B cell (primary cell): ENCODE measurements around the gene SNAPC1. TPM values are rescaled to one million over a fixed set of nuclear protein-coding genes. Genes with fewer than 3 reads are reported as not detected.

ENCODE experiments used
- ATAC-seq: fragments of 200-7000 bp; cut with Tn5 transposase; one replicate; pipeline ENCODE4 v1.10.0; 2021; ENCODE audit warnings: low read depth, mild to moderate bottlenecking, moderate number of reproducible peaks, moderate library complexity
- CTCF ChIA-PET: fragments of 350-600 bp; sonication (Branson Sonifier 250); formaldehyde crosslinking; loops from one replicate; lab custom pipeline; 2021; ENCODE audit warnings: antibody characterized with exemption, inconsistent platforms; lab: Charles Lee
- POLR2A ChIA-PET: fragments of 350-600 bp; sonication (Branson Sonifier 250); formaldehyde crosslinking; loops from one replicate; lab custom pipeline; 2021; ENCODE audit warnings: antibody characterized with exemption; lab: Charles Lee
- DNase-seq: peaks from one replicate; pipeline ENCODE4 v3.0.0; 2013
- H2AFZ ChIP-seq: 2 replicates; pipeline ENCODE4 v1.6.1; 2012; ENCODE audit warnings: mild to moderate bottlenecking, low read depth, low read length; ENCODE audit not compliant: insufficient read depth, poor library complexity, severe bottlenecking
- H3K27ac ChIP-seq, 2 donors: 1 replicate in 1 of 2; 2 replicates in 1 of 2; pipeline ENCODE4 v1.5.1; 2012 to 2013; ENCODE audit warnings: low read length in 2 of 2, mild to moderate bottlenecking in 2 of 2, moderate library complexity in 1 of 2
- H3K27me3 ChIP-seq, 4 experiments: fragments of 200-600 bp in 1 of 4; sonication (generic) in 1 of 4; replicated peaks in 1 of 4; 1 replicate in 2 of 4; 2 replicates in 2 of 4; pipeline versions ENCODE4 v1.6.1 to v1.7.0; 2013 to 2016; ENCODE audit warnings: low read length in 3 of 4, mild to moderate bottlenecking in 2 of 4, mixed read lengths in 1 of 4, moderate library complexity in 1 of 4; ENCODE audit not compliant: insufficient read depth in 4 of 4, control insufficient read depth in 3 of 4; ENCODE audit errors: control extremely low read depth in 1 of 4
- H3K36me3 ChIP-seq, 2 experiments: replicated peaks in 1 of 2; 1 replicate in 1 of 2; 2 replicates in 1 of 2; pipeline versions ENCODE4 v1.6.1 to v1.7.1; 2013; ENCODE audit warnings: low read length in 1 of 2; ENCODE audit not compliant: insufficient read depth in 2 of 2, control insufficient read depth in 1 of 2; ENCODE audit errors: control extremely low read depth in 1 of 2, extremely low read depth in 1 of 2
- H3K4me1 ChIP-seq, 2 donors: fragments of 200-600 bp in 1 of 2; sonication (generic) in 1 of 2; 1 replicate in 1 of 2; 2 replicates in 1 of 2; pipeline versions ENCODE4 v1.5.1 to v1.6.1; 2013 to 2017; ENCODE audit warnings: low read length in 2 of 2; ENCODE audit not compliant: control insufficient read depth in 2 of 2, insufficient read depth in 2 of 2
- H3K4me2 ChIP-seq: replicated peaks from 2 replicates; pipeline ENCODE3; 2012; ENCODE audit warnings: mild to moderate bottlenecking, low read depth, low read length; ENCODE audit not compliant: poor library complexity, severe bottlenecking
- H3K4me3 ChIP-seq, 5 experiments: fragments of 200-600 bp in 1 of 5; sonication (generic) in 1 of 5; 1 replicate in 3 of 5; 2 replicates in 2 of 5; pipeline versions ENCODE4 v1.5.1 to v1.7.0; 2011 to 2016; ENCODE audit warnings: low read length in 4 of 5, mild to moderate bottlenecking in 4 of 5, low read depth in 2 of 5, control low read depth in 1 of 5, moderate library complexity in 1 of 5; ENCODE audit not compliant: insufficient read depth in 1 of 5; ENCODE audit errors: control extremely low read depth in 1 of 5, extremely low read depth in 1 of 5
- H3K79me2 ChIP-seq: fragments of 200-600 bp; sonication (generic); one replicate; pipeline ENCODE4 v1.6.0; 2016; ENCODE audit warnings: low read length; ENCODE audit not compliant: control insufficient read depth, insufficient read depth
- H3K9ac ChIP-seq: fragments of 200-600 bp; sonication (generic); 2 replicates; pipeline ENCODE4 v1.6.1; 2017; ENCODE audit warnings: mild to moderate bottlenecking, low read length, moderate library complexity
- H3K9me3 ChIP-seq, 3 donors: one replicate each; pipeline versions ENCODE4 v1.6.1 to v1.7.1; 2013; ENCODE audit warnings: low read length in 2 of 3; ENCODE audit not compliant: control insufficient read depth in 2 of 3, insufficient read depth in 1 of 3; ENCODE audit errors: control extremely low read depth in 1 of 3
- H4K20me1 ChIP-seq: 2 replicates; pipeline ENCODE4 v1.6.0; 2012; ENCODE audit warnings: mild to moderate bottlenecking, low read length; ENCODE audit not compliant: insufficient read depth, control insufficient read depth, poor library complexity, severe bottlenecking
- H3K27ac Mint-ChIP-seq: one replicate; pipeline ENCODE4 v1.8.0; 2021; ENCODE audit warnings: mixed read lengths
- H3K27me3 Mint-ChIP-seq: one replicate; pipeline ENCODE4 v1.8.0; 2021; ENCODE audit warnings: mixed read lengths
- H3K4me1 Mint-ChIP-seq: one replicate; pipeline ENCODE4 v1.8.0; 2021; ENCODE audit warnings: mixed read lengths
- H3K4me3 Mint-ChIP-seq: one replicate; pipeline ENCODE4 v1.8.0; 2021; ENCODE audit warnings: mixed read lengths
- H3K9me3 Mint-ChIP-seq: one replicate; pipeline ENCODE4 v1.8.0; 2022; ENCODE audit warnings: mixed read lengths; ENCODE audit not compliant: insufficient read depth
- EZH2 ChIP-seq: IDR thresholded peaks from 2 replicates; pipeline ENCODE4 v1.6.1; 2012; ENCODE audit warnings: borderline replicate concordance, low read depth, mild to moderate bottlenecking, moderate library complexity, low read length; ENCODE audit not compliant: insufficient read depth, poor library complexity, severe bottlenecking
- WGBS: methylation state at CpG from one replicate; pipeline ENCODE4 v1.1.5; 2013; ENCODE audit warnings: missing lambda C conversion rate; ENCODE audit not compliant: insufficient coverage; 5-methylcytosine and 5-hydroxymethylcytosine counted together
- intact Hi-C: fragments of 100-400 bp; cut with micrococcal nuclease; formaldehyde crosslinking; loops from one replicate; pipeline ENCODE4 v1.10.0; 2022
- polyA plus RNA-seq: library from polyadenylated mRNA; depleted of rRNA; stranded (reverse); fragments of >200 nt; gene quantifications from 2 replicates; pipeline ENCODE4 v1.2.3, GENCODE V29; 2012
- total RNA-seq, 2 donors: library from RNA; stranded (reverse); fragments of 120-200 nt in 1 of 2; gene quantifications; 1 replicate in 1 of 2; 2 replicates in 1 of 2; pipeline versions ENCODE4 v1.2.3 to v1.2.4, GENCODE V29; 2013 to 2022
- TF ChIP-seq, protein P1 (sequence below): fragments of 200-600 bp; IDR thresholded peaks from one replicate; pipeline ENCODE4 v1.8.0; 2022; ENCODE audit warnings: antibody characterized with exemption, mild to moderate bottlenecking

SNAPC1 gene
- total and polyA plus RNA-seq, 2 donors (not counting 1 experiment from before 2014, with no cell fraction given): 2.6 to 7.1 TPM

DNA sequence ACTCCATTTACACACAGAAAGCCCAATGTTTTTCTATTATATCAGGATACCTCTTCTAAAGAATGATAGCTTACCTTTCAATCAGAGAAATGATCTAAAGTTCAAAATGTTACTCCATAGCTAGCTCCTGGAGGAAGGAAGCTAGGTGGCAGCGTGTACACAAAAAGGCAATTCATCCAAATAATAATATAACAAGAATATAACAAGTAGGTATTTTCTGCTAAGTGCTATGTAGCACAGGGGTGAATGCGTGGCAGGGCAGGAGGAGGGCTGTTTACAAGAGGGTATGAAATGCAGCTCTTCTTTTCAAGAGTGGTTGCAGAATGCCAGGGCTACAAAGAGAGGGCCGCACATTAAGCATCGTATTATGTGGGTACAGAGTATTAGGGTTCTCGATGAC, 663 bp upstream of the SNAPC1 start:
- no peak for ATAC-seq
- TF ChIP-seq EZH2: no peak
- TF ChIP-seq, protein P1, sequence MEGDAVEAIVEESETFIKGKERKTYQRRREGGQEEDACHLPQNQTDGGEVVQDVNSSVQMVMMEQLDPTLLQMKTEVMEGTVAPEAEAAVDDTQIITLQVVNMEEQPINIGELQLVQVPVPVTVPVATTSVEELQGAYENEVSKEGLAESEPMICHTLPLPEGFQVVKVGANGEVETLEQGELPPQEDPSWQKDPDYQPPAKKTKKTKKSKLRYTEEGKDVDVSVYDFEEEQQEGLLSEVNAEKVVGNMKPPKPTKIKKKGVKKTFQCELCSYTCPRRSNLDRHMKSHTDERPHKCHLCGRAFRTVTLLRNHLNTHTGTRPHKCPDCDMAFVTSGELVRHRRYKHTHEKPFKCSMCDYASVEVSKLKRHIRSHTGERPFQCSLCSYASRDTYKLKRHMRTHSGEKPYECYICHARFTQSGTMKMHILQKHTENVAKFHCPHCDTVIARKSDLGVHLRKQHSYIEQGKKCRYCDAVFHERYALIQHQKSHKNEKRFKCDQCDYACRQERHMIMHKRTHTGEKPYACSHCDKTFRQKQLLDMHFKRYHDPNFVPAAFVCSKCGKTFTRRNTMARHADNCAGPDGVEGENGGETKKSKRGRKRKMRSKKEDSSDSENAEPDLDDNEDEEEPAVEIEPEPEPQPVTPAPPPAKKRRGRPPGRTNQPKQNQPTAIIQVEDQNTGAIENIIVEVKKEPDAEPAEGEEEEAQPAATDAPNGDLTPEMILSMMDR: no peak
- H3K4me3 ChIP-seq: peak overlapping the region; percentile 64 to 95 (median 93)
- WGBS: 48% methylated on average over 4 of the region's 5 CpGs
- H2AFZ ChIP-seq: peak overlapping the region; percentile 84
- H3K27ac Mint-ChIP-seq: peak overlapping the region; percentile 99
- peaks cover 19 to 22% of the 10 kb centered on the region in 2 donors for H3K4me1 ChIP-seq
- no peak for DNase-seq
- POLR2A ChIA-PET: interaction anchor here (0.5 to 1.7 kb wide), 8 partner anchors 9 to 290 kb away, joined by 3 to 10 read pairs (median 3); no protein-coding TSS in a partner anchor
- peak overlapping the region; percentile 90 to 91 for H3K27ac ChIP-seq
- CTCF ChIA-PET: interaction anchor here (0.7 to 2.9 kb wide), 10 partner anchors 9 to 305 kb away, joined by 3 to 14 read pairs (median 4); no protein-coding TSS in a partner anchor
- peak overlapping the region; percentile 90 for H3K4me2 ChIP-seq
- peaks cover 36% of the 10 kb centered on the region for H3K4me1 Mint-ChIP-seq
- no peaks in the 10 kb centered on the region for H3K36me3 ChIP-seq
- peak overlapping the region; percentile 92 for H3K9ac ChIP-seq
- peaks cover 21% of the 10 kb centered on the region for H3K79me2 ChIP-seq
- H3K9me3 Mint-ChIP-seq: no peaks in the 10 kb centered on the region
- H4K20me1 ChIP-seq: no peaks in the 10 kb centered on the region
- H3K27me3 ChIP-seq: no peaks in the 10 kb centered on the region
- H3K9me3 ChIP-seq: no peaks in the 10 kb centered on the region
- peak overlapping the region; percentile 95 for H3K4me3 Mint-ChIP-seq
- intact Hi-C loops: loop anchor here (5.0 kb wide), 1 partner anchor 1514 kb away; the partner anchor contains the start of gene PPM1A
- no peaks in the 10 kb centered on the region for H3K27me3 Mint-ChIP-seq

DNA sequence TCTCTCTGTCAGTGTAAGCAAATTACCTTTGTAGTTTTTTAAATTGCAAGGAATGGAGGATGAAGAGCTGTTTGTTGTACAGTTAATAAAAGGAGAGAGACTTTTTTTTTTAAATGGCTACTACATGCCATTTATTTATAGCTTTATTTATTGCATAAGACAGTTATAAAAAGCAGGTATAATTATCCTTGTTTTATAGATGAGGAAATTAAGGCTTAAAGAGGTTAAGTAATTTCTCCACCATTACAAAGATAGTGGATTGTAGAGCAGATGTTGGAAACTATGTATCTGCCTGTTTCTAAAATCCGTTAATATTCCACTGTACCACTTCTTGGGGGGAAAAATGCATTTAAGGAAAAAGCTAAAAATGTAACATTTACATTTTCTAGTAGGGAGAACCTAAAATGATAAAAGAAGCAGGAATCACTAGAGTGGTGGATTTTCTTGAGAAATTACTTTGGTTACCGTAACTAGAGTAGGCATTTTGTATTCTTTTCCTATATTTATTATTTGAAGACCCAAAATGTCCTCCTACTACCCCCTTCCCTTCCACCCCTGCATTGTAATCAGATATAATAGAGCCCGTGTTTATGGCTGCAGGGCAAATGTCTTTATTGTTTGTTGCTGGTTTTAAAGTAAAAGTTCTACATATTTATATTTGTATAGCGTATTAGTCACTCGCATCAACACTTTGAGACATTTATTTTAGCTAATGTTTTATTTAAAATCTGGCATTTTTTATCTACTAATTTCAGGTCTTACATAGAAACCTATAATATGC, 2.3 kb downstream of the SNAPC1 start:
- peak overlapping the region; percentile 90 for H3K4me2 ChIP-seq
- H3K4me1 ChIP-seq: peaks cover 19 to 22% of the 10 kb centered on the region in 2 donors
- no peak overlapping the region for H2AFZ ChIP-seq
- no peak for ATAC-seq
- ChIA-PET CTCF (no interaction called here), POLR2A (no interaction called here)
- WGBS: no CpG with 5 or more reads among the region's 5 CpGs
- H3K9me3 ChIP-seq: no peaks in the 10 kb centered on the region
- H3K4me3 ChIP-seq: no peak overlapping the region
- Mint-ChIP-seq H3K27ac (no peak overlapping the region), H3K4me1 (peaks cover 36% of the 10 kb centered on the region), H3K4me3 (no peak overlapping the region), H3K9me3 (no peaks in the 10 kb centered on the region), H3K27me3 (no peaks in the 10 kb centered on the region)
- peaks cover 5 to 8% of the 10 kb centered on the region in 2 experiments for H3K36me3 ChIP-seq
- no peaks in the 10 kb centered on the region for H3K27me3 ChIP-seq
- H3K27ac ChIP-seq: no peak overlapping the region
- H4K20me1 ChIP-seq: no peaks in the 10 kb centered on the region
- no peak for DNase-seq
- intact Hi-C loops: loop anchor here (5.0 kb wide), 1 partner anchor 1517 kb away; the partner anchor contains the start of gene PPM1A
- H3K9ac ChIP-seq: no peak overlapping the region
- H3K79me2 ChIP-seq: peaks cover 21% of the 10 kb centered on the region
- no peak for TF ChIP-seq EZH2
- TF ChIP-seq, protein P1: no peak
